ENCODE results near the gene GK2.

Gene GK2

GRCh38 chr4:79408063-79408462, at the start of gene GK2:
TSS of gene GK2 (minus strand) at chr4:79408228. CDS start at chr4:79408200, 28 bp downstream.
- DNase-seq = no peak

DNA sequence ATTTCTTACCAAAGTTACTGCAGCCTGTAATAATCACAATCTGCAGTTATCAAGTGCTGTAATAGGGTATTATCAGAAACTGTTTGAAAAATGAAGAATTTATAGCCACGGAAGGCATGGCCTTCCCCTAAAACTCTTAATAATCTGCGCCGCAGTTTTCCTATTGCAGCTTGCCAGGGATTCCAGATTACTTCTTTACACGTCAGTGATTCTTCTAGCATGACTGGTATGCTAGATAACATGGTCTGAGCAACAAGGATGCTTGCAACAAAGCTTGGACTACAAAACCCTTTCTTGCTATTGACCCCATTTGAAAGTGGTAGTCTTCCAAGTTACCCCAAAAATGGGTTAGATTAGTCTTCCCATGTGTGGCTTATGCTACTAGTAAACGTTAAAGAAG, 47.2 kb upstream of the GK2 start:
- DNase-seq = no peak

GRCh38 chr4:79454656-79455055, 46.6 kb upstream of the GK2 start:
- DNase-seq = no peak

- DNase-seq = no peak
These were observed 42.0 kb upstream of the GK2 start for GRCh38 chr4:79450053-79450452.

- DNase-seq = no peak
These were observed 38.1 kb upstream of the GK2 start for GRCh38 chr4:79446145-79446544.

GRCh38 chr4:79445371-79445781, 37.3 kb upstream of the GK2 start:
- no peak for DNase-seq

DNA sequence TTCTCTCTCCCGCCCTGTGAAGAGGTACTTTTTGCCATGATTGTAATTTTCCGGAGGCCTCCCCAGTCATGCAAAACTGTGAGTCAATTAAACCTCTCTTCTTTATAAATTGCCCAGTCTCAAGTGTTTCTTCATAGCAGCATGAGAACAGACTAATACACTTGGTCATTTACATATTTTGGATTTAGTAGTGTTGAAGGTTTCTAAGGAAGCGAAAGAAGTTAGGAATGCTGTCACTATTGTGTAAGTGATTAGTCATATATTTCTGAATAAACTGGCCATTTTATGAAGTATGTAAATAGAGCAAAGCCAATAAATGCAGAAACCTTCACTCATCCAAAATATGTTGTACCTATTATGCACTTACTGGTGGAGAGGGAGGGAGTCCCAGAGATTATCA, 34.4 kb upstream of the GK2 start:
- DNase-seq = no peak

- DNase-seq = no peak
These were observed 31.5 kb upstream of the GK2 start for GRCh38 chr4:79439489-79439888.

DNA sequence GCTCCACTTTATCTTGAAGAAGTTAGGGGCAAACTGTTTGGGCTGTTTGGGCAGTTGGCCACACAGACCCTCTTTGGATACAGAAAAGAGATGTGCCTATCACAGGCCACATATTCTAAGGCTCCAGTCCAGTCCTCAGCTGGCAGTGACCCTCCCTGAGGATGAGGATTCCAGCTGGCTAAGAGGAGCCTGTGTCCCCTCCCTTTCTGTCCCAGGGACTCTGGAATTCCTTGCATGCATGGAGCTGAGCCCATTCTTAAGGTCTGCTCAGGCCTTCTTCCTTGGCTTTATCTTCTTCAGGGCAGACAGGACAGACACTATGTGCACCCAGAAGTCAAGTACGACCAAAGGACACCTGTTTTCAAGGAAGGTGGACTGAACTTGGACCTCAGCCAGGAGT, 23.8 kb upstream of the GK2 start:
- no peak for DNase-seq

DNA sequence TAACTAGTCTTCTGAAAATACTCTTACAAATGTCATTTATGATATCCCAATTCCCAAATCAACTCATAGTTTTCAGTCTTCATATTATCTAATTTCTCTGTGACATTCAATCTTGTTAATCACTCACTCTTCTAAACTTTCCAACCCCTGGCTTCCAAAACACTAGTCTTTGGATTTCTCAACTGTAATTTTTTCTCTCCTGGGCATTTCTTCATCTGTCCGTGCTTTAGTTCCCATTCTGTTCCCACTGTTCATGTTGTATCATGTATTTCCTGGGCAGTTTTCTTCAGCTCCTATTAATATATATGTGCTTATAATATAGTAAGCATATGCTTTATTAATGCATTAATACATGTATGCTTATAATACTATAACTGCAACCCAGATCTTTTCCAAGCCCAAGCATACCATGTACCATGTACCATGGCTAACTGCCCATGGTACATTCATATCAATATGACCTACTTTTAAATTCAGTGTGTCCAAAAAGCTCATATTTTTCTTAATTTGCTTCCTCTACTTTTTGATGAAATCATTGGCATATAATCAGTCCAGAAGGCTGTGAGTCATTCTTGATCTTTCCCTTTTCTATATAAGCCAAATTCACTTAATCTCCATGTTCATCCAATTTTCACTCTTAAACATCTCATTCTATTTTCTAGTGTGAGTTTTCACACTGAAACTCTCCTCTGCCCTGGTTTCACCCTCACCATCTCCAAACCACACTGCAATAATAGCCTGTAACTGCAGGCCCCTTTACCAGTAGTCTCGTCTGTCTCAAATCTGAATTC, 21.3 kb upstream of the GK2 start:
- DNase-seq = no peak

GRCh38 chr4:79426989-79427388, 19.0 kb upstream of the GK2 start:
- DNase-seq = no peak

- no peak for DNase-seq
These were observed 17.6 kb upstream of the GK2 start for GRCh38 chr4:79425586-79425985.

DNA sequence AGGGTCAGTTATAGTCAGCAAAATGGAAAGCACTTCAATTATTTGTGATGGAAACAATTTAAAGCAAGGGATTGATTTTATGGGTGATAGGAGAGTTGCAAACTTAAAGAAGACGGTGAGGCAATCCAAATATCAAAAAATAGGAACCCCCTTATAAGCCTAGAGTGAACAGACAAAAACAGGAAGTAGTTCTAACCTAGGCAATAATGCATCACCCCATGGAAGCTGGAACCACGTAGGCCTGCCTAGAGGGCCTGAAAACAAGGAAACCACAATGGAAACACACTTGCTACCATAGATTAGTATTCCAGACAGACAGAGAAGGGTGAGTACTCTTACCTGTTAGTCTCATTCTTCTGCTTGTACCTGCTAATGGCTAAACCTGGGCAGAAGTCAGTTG, 13.5 kb upstream of the GK2 start:
- DNase-seq = no peak

DNA sequence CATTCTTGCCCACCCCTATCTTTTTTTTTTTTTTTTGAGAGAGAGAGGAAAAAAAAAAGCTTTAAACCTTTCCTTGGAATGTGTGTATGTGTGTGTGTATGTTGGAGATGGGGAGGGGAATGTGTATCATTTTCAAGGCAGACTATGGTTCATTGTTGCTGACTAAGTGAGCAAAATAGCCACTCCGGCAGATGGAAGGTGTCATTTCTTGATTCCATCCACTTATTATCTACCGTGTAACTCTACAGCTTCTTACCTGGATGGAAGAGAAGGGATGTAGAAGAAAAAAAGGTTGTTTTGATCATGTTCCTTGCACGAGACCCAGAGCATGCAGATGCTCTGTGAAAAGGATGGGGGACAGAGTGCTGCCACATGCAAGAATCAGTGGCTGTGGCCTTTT, 5.9 kb upstream of the GK2 start:
- no peak for DNase-seq

GRCh38 chr4:79413032-79413885, 5.2 kb upstream of the GK2 start:
- DNase-seq = no peak

GRCh38 chr4:79404666-79405065, 3.4 kb downstream of the GK2 start:
- no peak for DNase-seq

GRCh38 chr4:79403356-79403755, 4.7 kb downstream of the GK2 start:
- DNase-seq = no peak

- DNase-seq = no peak
These were observed 5.6 kb downstream of the GK2 start for GRCh38 chr4:79402332-79402851.

- no peak for DNase-seq
These were observed 9.0 kb downstream of the GK2 start for GRCh38 chr4:79399076-79399475.

- DNase-seq = no peak
These were observed 10.1 kb downstream of the GK2 start for GRCh38 chr4:79397951-79398350.

DNA sequence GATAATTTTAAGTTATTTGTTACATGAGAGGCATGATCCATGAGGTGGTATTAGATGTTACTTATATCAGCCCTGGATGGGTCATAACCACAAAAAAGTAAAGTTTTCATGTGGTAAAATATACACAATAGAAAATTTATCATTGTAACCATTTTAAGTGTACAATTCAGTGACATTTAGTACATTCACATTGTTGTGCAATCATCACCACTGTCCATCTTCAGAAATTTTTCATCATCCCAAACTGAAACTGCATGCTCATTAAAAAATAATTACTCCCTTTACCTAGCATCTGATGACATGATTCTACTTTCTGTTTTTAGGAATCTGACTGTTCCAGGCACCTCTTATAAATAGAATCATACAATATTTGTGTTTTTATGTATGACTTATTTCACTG, 11.2 kb downstream of the GK2 start:
- no peak for DNase-seq

DNA sequence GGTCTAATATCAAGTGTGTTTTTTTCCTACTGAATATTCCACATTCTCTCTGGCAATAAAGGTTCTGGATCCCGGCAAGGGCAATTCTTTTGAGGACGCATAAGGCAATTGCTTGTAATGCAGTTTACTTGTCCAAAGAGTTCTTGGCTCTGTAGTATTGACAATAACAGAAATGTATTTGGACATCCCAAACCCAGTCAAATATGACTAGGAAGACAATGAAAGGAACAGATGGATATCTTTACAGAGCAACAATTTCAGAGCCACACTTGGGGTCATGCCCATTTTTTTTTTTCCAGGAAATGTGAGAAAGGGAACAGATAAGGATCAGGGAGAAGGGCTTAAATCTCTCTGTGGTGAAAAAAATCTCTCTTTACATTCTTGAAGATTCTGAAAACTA, 12.2 kb downstream of the GK2 start:
- no peak for DNase-seq

DNA sequence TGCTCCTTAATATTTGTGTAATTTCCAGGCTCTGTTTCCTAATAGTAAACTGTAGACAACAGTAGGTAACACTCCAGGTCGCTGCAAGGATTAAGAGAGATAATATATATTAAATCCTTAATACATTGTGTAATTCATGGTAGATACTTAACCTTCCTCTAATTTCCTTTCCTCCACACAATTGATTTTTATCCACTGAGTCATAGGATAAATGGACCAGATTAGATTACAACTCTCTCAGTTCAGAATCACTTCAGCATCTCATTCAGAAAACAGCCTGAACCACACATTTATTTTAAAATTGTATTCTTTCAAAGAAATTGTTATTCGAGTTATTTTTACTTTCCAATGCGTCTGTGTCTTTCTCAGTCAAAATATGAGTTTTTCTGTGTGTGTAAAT, 17.1 kb downstream of the GK2 start:
- DNase-seq = no peak

GRCh38 chr4:79385641-79386040, 22.4 kb downstream of the GK2 start:
- DNase-seq = no peak

Data from GOT3 (cell line).